Small intestine (tissue), 7 donors: ENCODE results near the gene RECK. TPM values are rescaled to one million over a fixed set of nuclear protein-coding genes. Genes with fewer than 3 reads are reported as not detected.

Experiments
- DNase-seq, 2 donors: peaks; one replicate each; pipeline versions ENCODE4 v3.0.0 to v3.0.0-alpha.2; 2013
- FAIRE-seq: peaks from 2 replicates; lab custom pipeline; 2012; peaks lifted over from hg19 to GRCh38; lab: Jason Lieb, UNC
- H3K27ac ChIP-seq, 3 donors: one replicate each; pipeline ENCODE4 v1.5.1; 2013; ENCODE audit warnings: low read length in 2 of 3, mild to moderate bottlenecking in 2 of 3, control low read depth in 1 of 3, inconsistent platforms in 1 of 3, low read depth in 1 of 3, moderate library complexity in 1 of 3
- H3K27me3 ChIP-seq, 3 donors: one replicate each; pipeline ENCODE4 v1.6.1; 2013; ENCODE audit warnings: low read length in 3 of 3, inconsistent platforms in 1 of 3; ENCODE audit not compliant: control insufficient read depth in 3 of 3, insufficient read depth in 3 of 3
- H3K36me3 ChIP-seq, 3 donors: one replicate each; pipeline ENCODE4 v1.6.1; 2013; ENCODE audit warnings: low read length in 3 of 3, inconsistent platforms in 1 of 3, low read depth in 1 of 3, mild to moderate bottlenecking in 1 of 3, moderate library complexity in 1 of 3; ENCODE audit not compliant: control insufficient read depth in 3 of 3, insufficient read depth in 2 of 3
- H3K4me1 ChIP-seq, 3 donors: one replicate each; pipeline ENCODE4 v1.6.1; 2013; ENCODE audit warnings: low read length in 2 of 3, inconsistent platforms in 1 of 3, low read depth in 1 of 3, mild to moderate bottlenecking in 1 of 3, moderate library complexity in 1 of 3; ENCODE audit not compliant: control insufficient read depth in 3 of 3, insufficient read depth in 2 of 3
- H3K4me3 ChIP-seq, 3 donors: one replicate each; pipeline ENCODE4 v1.5.1; 2013; ENCODE audit warnings: low read length in 3 of 3, control low read depth in 1 of 3, inconsistent platforms in 1 of 3, low read depth in 1 of 3, mild to moderate bottlenecking in 1 of 3, moderate library complexity in 1 of 3
- H3K9me3 ChIP-seq, 2 donors: one replicate each; pipeline ENCODE4 v1.6.1; 2013; ENCODE audit warnings: low read depth in 1 of 2, low read length in 1 of 2; ENCODE audit not compliant: control insufficient read depth in 2 of 2, insufficient read depth in 1 of 2
- WGBS, 3 donors: extraction: QIAGEN DNeasy Blood & Tissue Kit; methylation state at CpG; one replicate each; pipeline ENCODE4 v1.1.7; 2013; 5-methylcytosine and 5-hydroxymethylcytosine counted together
- polyA plus RNA-seq, 4 donors: library from polyadenylated mRNA; stranded (reverse) in 3 of 4; unstranded in 1 of 4; fragments of 200-250 nt in 3 of 4; fragments of 120-200 nt in 1 of 4; gene quantifications; one replicate each; pipeline versions ENCODE4 v1.2.1 to v1.2.3, GENCODE V29; 2013
- donor health status: healthy with polysubstance abuse.
- donor health status: control.
- donor health status: control.
- donor health status: Bipolar disorder and iron deficiency.
- donor health status: healthy.

The RECK gene
- polyA plus RNA-seq, 4 donors: 0.81 to 5.0 (median 4.7) TPM; not detected in 1

GRCh38 chr9:36137392-36138004 lies 100.8 kb downstream of the RECK start:
- no peak for FAIRE-seq

GRCh38 chr9:36138496-36138895 lies 101.8 kb downstream of the RECK start:
- Histone ChIP-seq H3K9me3 (peaks cover 0 to 3% of the 10 kb centered on the region in 2 donors), H3K4me3 (no peak overlapping the region), H3K4me1 (peaks cover 3 to 32% (median 25%) of the 10 kb centered on the region in 3 donors), H3K36me3 (peaks cover 0 to 9% (median 0%) of the 10 kb centered on the region in 3 donors), H3K27me3 (peaks cover 0 to 37% (median 0%) of the 10 kb centered on the region in 3 donors), H3K27ac (no peak overlapping the region)
- DNase-seq: no peak
- WGBS, 3 donors: 95 to 98% (median 95%) methylated on average over 10 of the region's 10 CpGs
- FAIRE-seq: no peak

More at GRCh38 chr9:36137392-36138004, 100.8 kb downstream of the RECK start:
- Histone ChIP-seq H3K9me3 (peaks cover 0 to 3% of the 10 kb centered on the region in 2 donors), H3K4me1 (peaks cover 2 to 23% (median 20%) of the 10 kb centered on the region in 3 donors), H3K4me3 (peak overlapping the region; percentile 51 to 67 (median 59)), H3K36me3 (peaks cover 0 to 6% (median 0%) of the 10 kb centered on the region in 3 donors), H3K27ac (peak overlapping the region in 2 of 3 donors; percentile 37 to 69), H3K27me3 (peaks cover 0 to 37% (median 0%) of the 10 kb centered on the region in 3 donors)
- 36 to 49% (median 46%) methylated on average over 12 of the region's 12 CpGs for WGBS, 3 donors
- DNase-seq: peak in 1 of 2 donors; percentile 37

DNA sequence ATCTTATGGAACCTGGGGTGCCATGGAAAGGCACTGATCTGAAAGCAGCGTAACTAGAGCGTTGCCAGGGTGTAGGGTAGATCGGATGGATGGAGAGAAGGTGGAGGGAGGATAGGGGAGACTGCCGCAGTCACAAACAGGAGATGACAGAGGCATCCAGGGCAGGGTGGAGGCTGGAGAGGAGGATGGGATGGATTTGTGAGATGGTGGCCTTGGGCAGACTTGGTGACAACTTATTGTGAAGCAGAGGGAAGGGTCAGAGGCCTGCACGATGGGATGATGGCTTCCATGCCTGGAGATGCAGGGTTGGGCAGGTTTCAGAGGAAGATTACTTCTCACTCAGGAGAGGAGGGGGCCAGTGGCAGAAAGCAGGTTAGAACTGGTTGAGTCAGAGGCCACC lies 102.2 kb downstream of the RECK start:
- WGBS, 3 donors: 95 to 96% (median 96%) methylated on average over 5 of the region's 5 CpGs
- no peak for FAIRE-seq
- H3K4me1 ChIP-seq: peaks cover 4 to 32% (median 25%) of the 10 kb centered on the region in 3 donors

DNA sequence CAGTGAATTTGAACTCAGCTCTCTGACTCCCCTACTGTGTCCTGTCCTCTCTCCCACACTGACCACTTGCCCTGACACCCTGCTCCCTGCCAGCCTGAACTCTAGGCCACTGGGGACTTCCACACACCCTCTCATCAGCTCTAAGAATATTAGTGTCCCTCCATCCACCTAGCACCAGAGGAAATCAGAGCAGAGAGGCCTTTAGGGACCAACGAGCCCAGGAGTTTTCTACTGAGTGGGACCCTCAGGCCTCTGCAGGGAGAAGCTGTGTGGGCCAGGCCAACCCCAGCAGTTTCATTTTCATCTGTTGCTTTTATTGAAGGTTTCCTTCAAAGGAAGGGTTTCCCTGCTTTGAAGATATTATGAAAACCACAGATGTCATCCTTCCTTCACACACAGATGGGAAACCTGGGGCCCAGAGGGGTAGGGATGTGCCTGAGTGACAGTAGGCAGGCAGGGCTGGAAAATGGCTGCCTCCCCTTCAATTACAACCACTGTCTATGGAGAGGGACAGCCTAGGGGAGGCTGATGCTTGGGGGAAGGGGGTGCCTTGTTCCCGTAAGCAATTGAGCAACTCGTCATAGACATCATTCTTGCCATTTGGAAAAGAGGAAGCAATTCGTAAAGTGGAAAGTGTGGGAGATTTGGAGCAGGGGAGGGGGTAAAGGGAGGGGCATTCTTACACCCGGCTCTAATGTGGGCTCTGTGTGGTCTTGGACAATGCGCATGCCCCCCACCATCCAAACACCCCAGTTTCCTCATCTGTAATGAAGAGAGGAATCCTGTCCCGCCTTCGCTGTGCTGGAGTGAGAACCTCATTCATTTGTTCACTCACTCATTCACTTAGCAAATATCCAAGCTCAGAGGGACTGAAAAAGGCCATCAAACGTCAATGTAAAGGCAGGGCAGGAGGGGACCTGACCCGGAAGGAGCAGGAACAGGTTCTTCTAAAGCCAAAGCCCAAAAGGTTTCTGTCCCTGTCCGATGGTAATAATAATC lies 103.7 kb downstream of the RECK start:
- peaks cover 0 to 6% of the 10 kb centered on the region in 2 donors for H3K9me3 ChIP-seq
- no peak overlapping the region for H3K4me3 ChIP-seq
- no peak for DNase-seq
- H3K27ac ChIP-seq: peak overlapping the region in 2 of 3 donors; percentile 48 to 61
- WGBS, 3 donors: 76 to 88% (median 76%) methylated on average over 11 of the region's 11 CpGs
- peaks cover 0 to 27% (median 0%) of the 10 kb centered on the region in 3 donors for H3K27me3 ChIP-seq
- peaks cover 0 to 18% (median 0%) of the 10 kb centered on the region in 3 donors for H3K36me3 ChIP-seq
- peaks cover 6 to 32% (median 25%) of the 10 kb centered on the region in 3 donors for H3K4me1 ChIP-seq
- FAIRE-seq: no peak

More for the DNA sequence above, 102.2 kb downstream of the RECK start:
- Histone ChIP-seq H3K9me3 (peaks cover 0 to 3% of the 10 kb centered on the region in 2 donors), H3K36me3 (peaks cover 0 to 10% (median 0%) of the 10 kb centered on the region in 3 donors), H3K4me3 (no peak overlapping the region), H3K27ac (peak overlapping the region in 1 of 3 donors; percentile 11), H3K27me3 (peaks cover 0 to 37% (median 0%) of the 10 kb centered on the region in 3 donors)
- DNase-seq: no peak

DNA sequence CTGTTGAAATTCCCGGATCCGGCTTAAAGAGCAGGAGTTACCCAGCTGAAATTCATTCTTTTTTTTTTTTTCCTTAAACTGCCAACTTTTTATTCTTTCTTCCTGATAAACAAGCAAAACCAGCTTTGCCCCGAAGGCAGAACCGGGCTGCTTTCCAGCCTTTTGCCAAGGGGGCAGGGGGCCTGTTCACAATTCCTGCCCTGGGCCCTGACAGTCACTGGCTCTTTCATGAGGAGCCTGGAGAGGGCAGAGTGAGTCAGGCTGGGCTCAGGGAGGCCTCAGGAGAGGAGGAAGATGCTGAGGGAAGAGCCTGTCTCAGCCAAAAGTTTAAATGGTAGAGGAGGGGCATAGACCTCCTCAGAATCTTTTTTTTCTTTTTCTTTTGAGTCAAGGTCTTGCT lies 104.6 kb downstream of the RECK start:
- H3K9me3 ChIP-seq: peaks cover 0 to 15% of the 10 kb centered on the region in 2 donors
- no peak overlapping the region for H3K27ac ChIP-seq
- 48 to 68% (median 59%) methylated on average over 4 of the region's 4 CpGs for WGBS, 3 donors
- H3K36me3 ChIP-seq: peaks cover 0 to 21% (median 0%) of the 10 kb centered on the region in 3 donors
- FAIRE-seq: no peak
- peaks cover 6 to 27% (median 25%) of the 10 kb centered on the region in 3 donors for H3K4me1 ChIP-seq
- no peak overlapping the region for H3K4me3 ChIP-seq
- peaks cover 0 to 19% (median 0%) of the 10 kb centered on the region in 3 donors for H3K27me3 ChIP-seq
- no peak for DNase-seq

DNA sequence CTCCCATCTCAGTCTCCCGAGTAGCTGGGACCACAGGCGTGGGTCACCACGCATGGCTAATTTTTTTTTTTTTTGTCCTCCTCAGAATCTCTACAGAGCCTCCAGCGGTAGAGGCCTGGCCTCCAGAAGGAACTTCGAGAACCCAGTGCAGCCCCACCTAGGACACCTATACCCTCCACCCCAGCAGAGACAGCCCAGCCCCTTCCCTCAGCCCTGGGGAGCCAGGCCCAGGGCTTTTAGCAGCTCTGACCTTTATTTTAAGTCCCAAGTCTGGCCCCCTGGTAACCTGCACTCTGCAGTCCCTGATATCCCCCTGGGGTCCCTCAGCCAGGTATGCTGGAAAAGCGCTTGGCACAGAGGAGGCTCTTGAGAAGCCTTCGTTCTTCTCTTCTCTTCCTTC lies 105.0 kb downstream of the RECK start:
- peaks cover 0 to 21% (median 0%) of the 10 kb centered on the region in 3 donors for H3K36me3 ChIP-seq
- peaks cover 0 to 19% (median 0%) of the 10 kb centered on the region in 3 donors for H3K27me3 ChIP-seq
- H3K9me3 ChIP-seq: peaks cover 0 to 19% of the 10 kb centered on the region in 2 donors
- DNase-seq: no peak
- 90 to 97% (median 92%) methylated on average over 7 of the region's 7 CpGs for WGBS, 3 donors
- no peak for FAIRE-seq
- peak overlapping the region in 1 of 3 donors; percentile 83 for H3K27ac ChIP-seq
- peaks cover 6 to 27% (median 25%) of the 10 kb centered on the region in 3 donors for H3K4me1 ChIP-seq
- H3K4me3 ChIP-seq: no peak overlapping the region

- Histone ChIP-seq H3K4me1 (peaks cover 6 to 21% (median 19%) of the 10 kb centered on the region in 3 donors), H3K4me3 (peak overlapping the region in 1 of 3 donors; percentile 27), H3K27me3 (peaks cover 0 to 11% (median 0%) of the 10 kb centered on the region in 3 donors), H3K27ac (peak overlapping the region; percentile 44 to 83 (median 67)), H3K9me3 (peaks cover 0 to 20% of the 10 kb centered on the region in 2 donors), H3K36me3 (peaks cover 0 to 25% (median 0%) of the 10 kb centered on the region in 3 donors)
- FAIRE-seq (no peak), DNase-seq (peak; percentile 54 to 66)
- WGBS, 3 donors: 12 to 31% (median 18%) methylated on average over 12 of the region's 12 CpGs
Observed at GRCh38 chr9:36142510-36143244, 106.0 kb downstream of the RECK start.
